ENCODE measurements around the gene TRMU.

- no peak for TF ChIP-seq RARB (CRISPR knock-in tag; IDR thresholded peaks at IDR 0.05)
- no peak for TF ChIP-seq CREB5 (CRISPR knock-in tag; IDR thresholded peaks at IDR 0.05; ENCODE audit: low read depth)
- no peak for TF ChIP-seq ZNF70 (CRISPR knock-in tag; IDR thresholded peaks at IDR 0.05)
- no peak for TF ChIP-seq ZFP30 (CRISPR knock-in tag; IDR thresholded peaks at IDR 0.05)
Measured at GRCh38 chr22:46295277-46295971, 40.1 kb upstream of the TRMU start.
